HepG2 (cell line): Measurements from ENCODE around the gene STX4. TPM values are rescaled to one million over a fixed set of nuclear protein-coding genes. Genes with fewer than 3 reads are reported as not detected.

Source experiments
- DMAP1 ChIP-seq: IDR thresholded peaks from 2 replicates; pipeline ENCODE4 v1.6.1; 2016
- ETV6 ChIP-seq: sonication (generic); formaldehyde crosslinking; conservative IDR thresholded peaks from 2 replicates; pipeline ENCODE4 v1.4.0; 2020; ENCODE audit warnings: missing genetic modification reagents
- FLYWCH1 ChIP-seq: sonication (generic); formaldehyde crosslinking; IDR thresholded peaks from 2 replicates; pipeline ENCODE4 v1.8.1; 2023; ENCODE audit warnings: mild to moderate bottlenecking, missing genetic modification reagents
- GABPA ChIP-seq, 2 experiments: IDR thresholded peaks; 2 replicates each; pipeline ENCODE4 v1.6.1; 2011 to 2016; ENCODE audit warnings: low read depth in 2 of 2, low read length in 1 of 2, missing biosample characterization in 1 of 2, missing genetic modification characterization in 1 of 2
- GABPB1 ChIP-seq: IDR thresholded peaks from 2 replicates; pipeline ENCODE4 v1.6.1; 2016; ENCODE audit warnings: mild to moderate bottlenecking, missing genetic modification reagents, moderate library complexity, missing compliant biosample characterization
- MED13 ChIP-seq: sonication (generic); formaldehyde crosslinking; IDR thresholded peaks from 2 replicates; pipeline ENCODE4 v1.5.0; 2020; ENCODE audit warnings: missing genetic modification reagents
- MEIS2 ChIP-seq: sonication (generic); formaldehyde crosslinking; IDR thresholded peaks from 2 replicates; pipeline ENCODE4 v1.9.0; 2021; ENCODE audit warnings: mild to moderate bottlenecking, missing genetic modification reagents
- NFE2L1 ChIP-seq: sonication (generic); formaldehyde crosslinking; IDR thresholded peaks from 2 replicates; pipeline ENCODE4 v1.4.0; 2020; ENCODE audit warnings: missing genetic modification reagents, mild to moderate bottlenecking, borderline replicate concordance
- PHB2 ChIP-seq: fragments of 450-650 bp; IDR thresholded peaks from 2 replicates; pipeline ENCODE4 v1.6.1; 2018; ENCODE audit not compliant: partially characterized antibody
- RAD51 ChIP-seq: fragments of 450-650 bp; IDR thresholded peaks from 2 replicates; pipeline ENCODE4 v1.6.1; 2016; ENCODE audit warnings: borderline replicate concordance
- RFXANK ChIP-seq: IDR thresholded peaks from 2 replicates; pipeline ENCODE4 v1.6.1; 2016
- SMYD3 ChIP-seq: sonication (generic); formaldehyde crosslinking; IDR thresholded peaks from 2 replicates; pipeline ENCODE4 v1.8.1; 2023; ENCODE audit warnings: mild to moderate bottlenecking, missing genetic modification reagents
- SRF ChIP-seq: IDR thresholded peaks from 2 replicates; pipeline ENCODE4 v1.6.1; 2011; ENCODE audit warnings: mild to moderate bottlenecking, low read depth, low read length, moderate library complexity
- TAF15 ChIP-seq: fragments of 200-400 bp; formaldehyde crosslinking; IDR thresholded peaks from one replicate; pipeline ENCODE4 v1.6.1; 2018; ENCODE audit warnings: mild to moderate bottlenecking, low read depth, low read length; ENCODE audit not compliant: poor library complexity, severe bottlenecking
- TOPORS ChIP-seq: sonication (generic); formaldehyde crosslinking; IDR thresholded peaks from 2 replicates; pipeline ENCODE4 v1.8.0; 2023; ENCODE audit warnings: mild to moderate bottlenecking, missing genetic modification reagents
- XRCC5 ChIP-seq: fragments of 200-400 bp; formaldehyde crosslinking; optimal IDR thresholded peaks from 2 replicates; pipeline ENCODE3; 2017; ENCODE audit warnings: mild to moderate bottlenecking, low read length
- ZBTB7A ChIP-seq: sonication (generic); formaldehyde crosslinking; IDR thresholded peaks from 2 replicates; pipeline ENCODE4 v1.8.0; 2022; ENCODE audit warnings: mild to moderate bottlenecking, missing genetic modification reagents
- ZBTB7B ChIP-seq: sonication (generic); formaldehyde crosslinking; IDR thresholded peaks from 2 replicates; pipeline ENCODE4 v1.4.0; 2020; ENCODE audit warnings: missing genetic modification reagents
- ZFP90 ChIP-seq: sonication (generic); formaldehyde crosslinking; IDR thresholded peaks from 2 replicates; pipeline ENCODE4 v1.8.0; 2022; ENCODE audit warnings: missing genetic modification reagents, mild to moderate bottlenecking, inconsistent platforms, borderline replicate concordance
- ZNF350 ChIP-seq: sonication (generic); formaldehyde crosslinking; IDR thresholded peaks from 2 replicates; pipeline ENCODE4 v1.4.0; 2020; ENCODE audit warnings: mild to moderate bottlenecking, low read depth, missing genetic modification reagents, borderline replicate concordance
- ZNF546 ChIP-seq: sonication (generic); formaldehyde crosslinking; conservative IDR thresholded peaks from 2 replicates; pipeline ENCODE4 v1.8.1; 2023; ENCODE audit warnings: mild to moderate bottlenecking, missing genetic modification reagents
- ZNF672 ChIP-seq: sonication (generic); formaldehyde crosslinking; IDR thresholded peaks from 2 replicates; pipeline ENCODE4 v1.8.1; 2022; ENCODE audit warnings: missing genetic modification reagents
- ZNF772 ChIP-seq: sonication (generic); formaldehyde crosslinking; IDR thresholded peaks from 2 replicates; pipeline ENCODE4 v1.5.0; 2020; ENCODE audit warnings: mild to moderate bottlenecking, missing genetic modification reagents
- polyA plus RNA-seq, 8 experiments: library from polyadenylated mRNA; depleted of rRNA in 3 of 8; stranded (reverse) in 7 of 8; unstranded in 1 of 8; fragments of >200 nt; fragmentation: Illumina TruSeq in 4 of 8; extraction: Trizol in 4 of 8; gene quantifications; 2 replicates each; pipeline versions ENCODE4 v1.2.1 to v1.2.3, GENCODE V29; 2011 to 2016; ENCODE audit warnings: low read depth in 4 of 8, missing spikeins in 1 of 8, mixed read lengths in 1 of 8; ENCODE audit not compliant: insufficient read depth in 1 of 8
- total RNA-seq, 5 experiments: library from RNA; depleted of rRNA; stranded (reverse); fragments of >200 nt; fragmentation: Illumina TruSeq; extraction: Trizol; gene quantifications; 2 replicates each; pipeline ENCODE4 v1.2.3, GENCODE V29; 2016; ENCODE audit warnings: low read depth in 1 of 5
- TF ChIP-seq, protein P1 (sequence below): IDR thresholded peaks from 2 replicates; pipeline ENCODE4 v1.6.1; 2016; ENCODE audit warnings: missing compliant biosample characterization, missing genetic modification reagents, borderline replicate concordance
- TF ChIP-seq, protein P2 (sequence below): IDR thresholded peaks from 2 replicates; pipeline ENCODE4 v1.6.1; 2016; ENCODE audit warnings: missing biosample characterization, missing genetic modification reagents, low read depth
- TF ChIP-seq, protein P3 (sequence below): sonication (generic); formaldehyde crosslinking; IDR thresholded peaks from 2 replicates; pipeline ENCODE4 v1.8.1; 2022; ENCODE audit warnings: mild to moderate bottlenecking, missing genetic modification reagents
- TF ChIP-seq, protein P4 (sequence below): sonication (generic); formaldehyde crosslinking; conservative IDR thresholded peaks from 2 replicates; pipeline ENCODE4 v1.5.0; 2020; ENCODE audit warnings: missing genetic modification reagents

STX4 gene
- total and polyA plus RNA-seq, 2 of the 13 experiments (the other 11 are each of a cell fraction or from before 2014, with no cell fraction given), result 29.2 to 34.6 TPM

DNA sequence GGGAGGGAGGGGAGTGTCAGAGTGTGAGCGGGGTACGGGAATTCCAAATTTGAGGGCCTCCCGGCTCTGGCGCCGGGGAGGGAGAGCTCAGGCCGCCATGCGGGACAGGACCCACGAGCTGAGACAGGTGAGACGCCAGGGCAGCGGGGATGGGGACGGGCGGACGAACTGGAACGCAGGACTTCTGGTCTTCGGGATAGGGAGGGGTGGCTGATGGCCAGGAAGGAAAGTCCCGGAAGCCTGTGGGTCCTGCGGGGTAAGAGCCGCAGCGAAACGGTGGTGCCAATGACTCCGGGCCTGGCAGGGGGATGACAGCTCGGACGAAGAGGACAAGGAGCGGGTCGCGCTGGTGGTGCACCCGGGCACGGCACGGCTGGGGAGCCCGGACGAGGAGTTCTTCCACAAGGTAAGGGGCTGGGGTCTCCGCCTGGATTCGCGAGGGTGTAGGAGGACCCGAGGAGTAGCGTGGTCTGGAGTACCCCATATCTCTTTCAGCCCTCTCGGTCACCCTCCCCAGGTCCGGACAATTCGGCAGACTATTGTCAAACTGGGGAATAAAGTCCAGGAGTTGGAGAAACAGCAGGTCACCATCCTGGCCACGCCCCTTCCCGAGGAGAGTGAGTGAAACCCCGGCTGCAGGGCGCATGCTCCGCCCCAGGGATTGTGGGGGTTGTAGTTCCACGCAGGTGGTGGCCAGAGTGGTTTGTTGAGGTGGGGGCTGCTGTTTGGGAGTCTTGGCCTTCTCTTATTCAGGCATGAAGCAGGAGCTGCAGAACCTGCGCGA, 543 bp downstream of the STX4 start (continued):
- TF ChIP-seq ETV6 (CRISPR knock-in tag), result no peak
- TF ChIP-seq SMYD3 (CRISPR knock-in tag), result no peak
- TF ChIP-seq MEIS2, result 0 out of 2 replicates have a peak, but pooled peaks have one; percentile 30
- TF ChIP-seq, protein P1, sequence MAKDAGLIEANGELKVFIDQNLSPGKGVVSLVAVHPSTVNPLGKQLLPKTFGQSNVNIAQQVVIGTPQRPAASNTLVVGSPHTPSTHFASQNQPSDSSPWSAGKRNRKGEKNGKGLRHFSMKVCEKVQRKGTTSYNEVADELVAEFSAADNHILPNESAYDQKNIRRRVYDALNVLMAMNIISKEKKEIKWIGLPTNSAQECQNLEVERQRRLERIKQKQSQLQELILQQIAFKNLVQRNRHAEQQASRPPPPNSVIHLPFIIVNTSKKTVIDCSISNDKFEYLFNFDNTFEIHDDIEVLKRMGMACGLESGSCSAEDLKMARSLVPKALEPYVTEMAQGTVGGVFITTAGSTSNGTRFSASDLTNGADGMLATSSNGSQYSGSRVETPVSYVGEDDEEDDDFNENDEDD (CRISPR knock-in tag), result no peak; the same call in 1 of the 2 replicates
- TF ChIP-seq MED13 (CRISPR knock-in tag), result no peak
- TF ChIP-seq, protein P2, sequence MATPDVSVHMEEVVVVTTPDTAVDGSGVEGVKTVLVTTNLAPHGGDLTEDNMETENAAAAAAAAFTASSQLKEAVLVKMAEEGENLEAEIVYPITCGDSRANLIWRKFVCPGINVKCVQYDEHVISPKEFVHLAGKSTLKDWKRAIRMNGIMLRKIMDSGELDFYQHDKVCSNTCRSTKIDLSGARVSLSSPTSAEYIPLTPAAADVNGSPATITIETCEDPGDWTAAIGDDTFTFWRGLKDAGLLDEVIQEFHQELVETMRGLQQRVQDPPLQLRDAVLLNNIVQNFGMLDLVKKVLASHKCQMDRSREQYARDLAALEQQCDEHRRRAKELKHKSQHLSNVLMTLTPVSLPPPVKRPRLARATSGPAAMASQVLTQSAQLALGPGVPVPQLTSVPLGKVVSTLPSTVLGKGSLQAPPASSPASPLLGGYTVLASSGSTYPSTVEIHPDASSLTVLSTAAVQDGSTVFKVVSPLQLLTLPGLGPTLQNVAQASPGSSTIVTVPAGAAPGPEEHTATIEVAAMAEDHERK, result no peak; the same call in 1 of the 2 replicates
- TF ChIP-seq NFE2L1 (CRISPR knock-in tag), result 0 out of 2 replicates have a peak, but pooled peaks have one; percentile 17
- peak; percentile 82 for TF ChIP-seq GABPB1
- no peak for TF ChIP-seq TOPORS
- no peak for TF ChIP-seq ZNF350 (CRISPR knock-in tag)
- 0 out of 2 replicates have a peak, but pooled peaks have one; percentile 16 for TF ChIP-seq ZBTB7A (CRISPR knock-in tag)
- TF ChIP-seq ZBTB7B (CRISPR knock-in tag), result no peak
- no peak for TF ChIP-seq PHB2
- TF ChIP-seq, protein P3, sequence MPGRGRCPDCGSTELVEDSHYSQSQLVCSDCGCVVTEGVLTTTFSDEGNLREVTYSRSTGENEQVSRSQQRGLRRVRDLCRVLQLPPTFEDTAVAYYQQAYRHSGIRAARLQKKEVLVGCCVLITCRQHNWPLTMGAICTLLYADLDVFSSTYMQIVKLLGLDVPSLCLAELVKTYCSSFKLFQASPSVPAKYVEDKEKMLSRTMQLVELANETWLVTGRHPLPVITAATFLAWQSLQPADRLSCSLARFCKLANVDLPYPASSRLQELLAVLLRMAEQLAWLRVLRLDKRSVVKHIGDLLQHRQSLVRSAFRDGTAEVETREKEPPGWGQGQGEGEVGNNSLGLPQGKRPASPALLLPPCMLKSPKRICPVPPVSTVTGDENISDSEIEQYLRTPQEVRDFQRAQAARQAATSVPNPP (CRISPR knock-in tag), result no peak
- TF ChIP-seq RFXANK, result no peak
- 0 out of 2 replicates have a peak, but pooled peaks have one; percentile 15 for TF ChIP-seq ZFP90 (CRISPR knock-in tag)
- no peak for TF ChIP-seq SRF
- no peak for TF ChIP-seq FLYWCH1 (CRISPR knock-in tag)
- TF ChIP-seq RAD51, result no peak
- no peak for TF ChIP-seq ZNF546
- no peak for TF ChIP-seq XRCC5
- no peak for TF ChIP-seq TAF15
- TF ChIP-seq ZNF772, result 0 out of 2 replicates have a peak, but pooled peaks have one; percentile 18
- TF ChIP-seq ZNF672 (CRISPR knock-in tag), result 0 out of 2 replicates have a peak, but pooled peaks have one; percentile 26
- TF ChIP-seq, protein P4, sequence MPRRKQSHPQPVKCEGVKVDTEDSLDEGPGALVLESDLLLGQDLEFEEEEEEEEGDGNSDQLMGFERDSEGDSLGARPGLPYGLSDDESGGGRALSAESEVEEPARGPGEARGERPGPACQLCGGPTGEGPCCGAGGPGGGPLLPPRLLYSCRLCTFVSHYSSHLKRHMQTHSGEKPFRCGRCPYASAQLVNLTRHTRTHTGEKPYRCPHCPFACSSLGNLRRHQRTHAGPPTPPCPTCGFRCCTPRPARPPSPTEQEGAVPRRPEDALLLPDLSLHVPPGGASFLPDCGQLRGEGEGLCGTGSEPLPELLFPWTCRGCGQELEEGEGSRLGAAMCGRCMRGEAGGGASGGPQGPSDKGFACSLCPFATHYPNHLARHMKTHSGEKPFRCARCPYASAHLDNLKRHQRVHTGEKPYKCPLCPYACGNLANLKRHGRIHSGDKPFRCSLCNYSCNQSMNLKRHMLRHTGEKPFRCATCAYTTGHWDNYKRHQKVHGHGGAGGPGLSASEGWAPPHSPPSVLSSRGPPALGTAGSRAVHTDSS, result no peak
- no peak for TF ChIP-seq DMAP1 (CRISPR knock-in tag)
- TF ChIP-seq GABPA (IDR thresholded peaks at IDR 0.05; ENCODE audit: low read depth, low read length), result peak; percentile 57
- peak; percentile 86 for TF ChIP-seq GABPA (CRISPR knock-in tag; IDR thresholded peaks at IDR 0.05; ENCODE audit: low read depth)
